UCSD-AML1 (cell line): ENCODE results near the gene DAB2IP.
"Not testable (repeated sequence)": the region's sequence is repeated elsewhere in the genome, so short reads cannot be mapped to it uniquely, and the experiment has no call there.

Source experiments
- DNase-seq: peaks from one replicate; lab custom pipeline; 2025; ENCODE audit not compliant: unreplicated experiment; lab: John Stamatoyannopoulos, UW

Gene DAB2IP

DNA sequence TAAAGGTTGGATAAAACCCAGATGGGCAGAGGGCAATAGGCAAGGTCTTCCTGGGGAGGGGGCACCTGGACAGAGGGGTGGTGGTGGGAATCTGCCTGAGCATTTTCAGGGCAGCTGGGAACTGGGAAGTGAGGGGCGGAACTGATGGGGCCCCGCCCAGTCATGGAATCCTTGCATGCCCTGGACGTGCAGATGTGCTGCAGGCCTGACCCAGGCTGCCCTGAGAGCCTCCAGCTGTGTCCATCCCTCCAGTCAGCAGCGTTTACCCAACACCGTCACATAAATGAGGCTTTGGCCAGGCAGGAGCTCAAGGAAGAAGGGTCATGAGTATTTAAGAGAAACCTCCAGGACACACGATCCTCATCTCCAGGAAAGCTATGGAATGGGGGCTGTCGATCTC is 70.3 kb downstream of the DAB2IP start:
- no peak for DNase-seq

DNA sequence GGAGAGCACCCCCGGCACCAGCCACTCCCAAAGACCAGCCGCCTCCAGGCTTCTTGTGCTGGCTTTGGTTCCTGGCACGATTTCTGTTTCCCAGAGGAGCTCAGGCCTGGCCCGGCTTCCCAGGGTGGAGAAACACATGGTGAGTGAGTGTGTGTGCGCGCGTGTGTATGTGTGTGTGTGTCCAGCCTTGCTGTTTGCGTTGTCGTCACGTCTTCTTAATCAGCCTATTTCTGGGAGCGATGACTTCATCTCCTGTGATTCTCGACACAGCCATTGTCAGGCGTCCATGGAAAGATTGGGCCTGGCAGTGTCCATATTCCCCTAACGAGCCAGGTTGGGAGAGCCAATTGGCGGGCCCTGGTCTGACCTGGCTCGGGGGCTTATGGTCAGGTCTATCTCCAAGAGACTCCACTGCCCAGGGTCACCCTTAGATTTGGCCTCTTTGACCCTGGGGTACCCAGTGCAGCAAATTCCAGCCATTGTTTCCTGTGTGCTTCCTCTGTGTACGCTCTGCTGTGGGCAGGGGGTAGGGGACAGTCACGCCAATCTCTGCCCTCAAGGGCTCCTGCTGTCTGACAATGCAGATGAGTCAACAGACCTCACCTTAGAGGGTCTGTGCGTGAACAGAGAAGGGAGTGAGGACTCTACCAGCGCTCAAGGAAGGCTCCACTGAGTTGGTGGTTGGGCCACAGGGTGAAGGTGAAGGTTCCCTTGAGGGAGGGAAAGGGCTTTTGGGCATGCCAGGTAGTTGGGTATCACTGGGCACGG is 73.8 kb downstream of the DAB2IP start:
- no peak for DNase-seq

DNA sequence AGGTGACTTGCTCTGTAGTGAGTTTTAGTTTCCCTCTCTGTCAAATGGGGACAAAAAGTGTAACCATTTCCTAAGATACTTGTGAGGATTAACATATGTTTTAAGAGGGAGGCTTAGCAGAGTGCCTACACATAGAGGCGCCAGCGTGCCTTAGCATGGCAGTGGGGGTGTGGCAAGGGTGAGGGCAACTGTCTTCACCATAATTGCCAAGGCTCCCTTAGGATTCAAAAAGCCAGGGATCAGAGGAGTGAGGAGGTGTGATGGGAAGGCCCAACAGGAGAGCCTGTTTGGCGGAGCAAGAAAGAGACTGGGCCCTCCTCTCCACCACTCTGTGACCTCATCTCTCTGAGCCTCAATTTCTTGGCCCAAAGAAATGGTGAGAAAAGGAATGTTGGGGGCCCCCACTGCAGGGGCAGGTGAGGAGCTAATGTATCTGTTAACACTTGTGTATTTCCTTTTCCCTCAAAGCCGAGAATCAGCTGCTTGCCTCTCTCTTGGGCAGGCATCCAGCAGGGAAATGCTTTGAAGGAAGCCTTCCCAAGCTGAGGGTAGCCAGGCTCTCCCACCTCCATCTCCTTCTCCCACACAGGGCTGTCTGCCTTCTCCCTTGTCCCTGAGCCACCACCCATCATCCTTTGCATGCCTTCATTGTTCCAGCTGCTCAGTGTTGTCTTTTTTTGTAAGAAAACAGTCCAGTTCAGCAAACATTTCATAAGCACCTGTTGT is 76.0 kb downstream of the DAB2IP start:
- no peak for DNase-seq

DNA sequence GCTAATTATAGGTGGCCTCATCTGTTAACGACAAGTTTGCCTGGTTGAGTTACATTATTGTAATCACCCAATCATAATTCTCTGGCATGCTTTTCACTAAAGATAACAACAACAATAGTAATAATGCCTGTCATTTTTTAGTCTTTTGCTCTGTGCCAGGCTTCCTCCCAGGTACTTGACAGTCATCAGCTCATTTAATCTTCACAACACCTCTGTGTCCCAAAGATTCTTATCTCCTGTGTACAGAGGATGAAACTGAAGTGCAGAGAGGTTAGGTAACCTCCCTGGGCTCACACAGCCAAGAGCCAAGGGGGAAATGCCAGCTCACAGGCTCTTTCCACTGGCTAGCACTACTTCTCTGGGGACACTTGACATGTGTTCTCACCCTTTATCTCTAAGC is 77.5 kb downstream of the DAB2IP start:
- DNase-seq, result no peak

DNA sequence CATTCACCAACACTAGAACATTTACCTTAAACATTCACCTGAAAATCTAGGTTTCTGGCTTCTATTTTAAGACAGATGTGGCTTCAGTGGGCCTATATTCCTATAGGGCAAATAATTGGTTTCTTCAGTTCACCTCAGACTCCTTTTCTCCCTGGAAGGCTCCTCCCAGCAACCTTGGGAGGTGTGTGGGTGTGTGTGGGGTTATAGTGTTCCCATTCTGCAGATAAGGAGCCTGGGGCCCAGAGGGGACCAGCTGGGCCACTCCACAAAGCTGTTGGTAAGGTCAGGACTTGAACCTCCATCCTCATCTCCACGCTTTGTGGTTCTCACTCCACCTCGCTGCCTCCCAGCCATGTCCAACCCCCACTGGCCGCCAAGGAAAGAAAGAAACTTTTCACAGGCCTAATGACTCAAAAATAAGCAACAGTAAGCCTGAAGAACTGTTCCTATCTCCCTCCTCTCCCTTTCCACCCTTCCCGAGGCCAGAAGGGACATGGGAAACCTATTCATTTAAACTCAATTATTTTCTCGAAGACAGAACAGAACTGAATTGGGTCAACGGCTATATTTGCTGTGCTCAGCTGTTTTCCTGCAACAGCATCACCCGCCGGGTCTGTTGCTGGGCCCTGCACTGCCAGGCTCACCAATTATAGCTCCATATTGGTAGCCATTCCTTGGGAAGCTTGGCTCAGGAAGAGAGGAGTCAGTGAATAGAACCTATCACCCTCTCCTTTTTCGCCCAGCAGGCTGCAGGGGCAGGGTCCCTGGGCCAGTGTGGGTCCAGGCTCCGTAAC is 78.5 kb downstream of the DAB2IP start:
- no peak for DNase-seq

DNA sequence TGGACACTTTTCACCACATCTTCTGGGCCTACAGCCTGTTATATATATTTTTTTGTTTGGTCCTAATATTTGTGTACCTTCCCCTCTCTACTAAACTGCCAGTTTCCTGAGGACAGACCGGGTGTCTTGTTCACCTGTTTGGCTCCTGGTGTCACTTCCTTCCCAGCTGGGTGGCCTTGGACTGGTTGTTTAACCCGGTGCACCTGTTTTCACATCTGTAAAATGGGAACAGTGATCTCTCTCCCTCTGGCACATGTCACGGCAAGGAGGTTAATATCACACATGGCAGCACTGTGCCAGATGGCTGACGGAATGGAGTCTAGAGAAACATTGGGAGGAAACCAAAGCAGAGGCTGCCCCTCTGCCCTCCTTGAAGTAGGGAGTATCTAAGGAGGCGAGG is 79.7 kb downstream of the DAB2IP start:
- no peak for DNase-seq

DNA sequence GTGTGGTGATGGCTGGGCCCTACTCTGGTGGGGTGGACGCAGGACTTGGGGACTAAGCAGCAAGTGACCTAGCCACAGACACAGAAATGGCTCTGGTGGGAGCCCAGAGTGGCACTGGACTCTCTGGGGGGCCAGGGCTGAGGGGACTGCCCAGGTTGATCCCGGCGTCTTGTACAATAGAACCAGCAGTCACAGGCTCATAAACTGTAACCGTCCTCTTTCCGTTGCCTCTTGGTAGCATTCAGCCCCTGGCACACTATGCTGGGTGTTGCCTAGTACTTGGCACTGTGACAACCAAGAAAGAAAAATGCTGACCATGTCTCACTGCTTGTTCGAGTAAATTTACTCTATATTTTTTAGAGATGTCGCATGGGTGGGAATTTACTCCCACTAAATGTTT is 80.5 kb downstream of the DAB2IP start:
- no peak for DNase-seq

DNA sequence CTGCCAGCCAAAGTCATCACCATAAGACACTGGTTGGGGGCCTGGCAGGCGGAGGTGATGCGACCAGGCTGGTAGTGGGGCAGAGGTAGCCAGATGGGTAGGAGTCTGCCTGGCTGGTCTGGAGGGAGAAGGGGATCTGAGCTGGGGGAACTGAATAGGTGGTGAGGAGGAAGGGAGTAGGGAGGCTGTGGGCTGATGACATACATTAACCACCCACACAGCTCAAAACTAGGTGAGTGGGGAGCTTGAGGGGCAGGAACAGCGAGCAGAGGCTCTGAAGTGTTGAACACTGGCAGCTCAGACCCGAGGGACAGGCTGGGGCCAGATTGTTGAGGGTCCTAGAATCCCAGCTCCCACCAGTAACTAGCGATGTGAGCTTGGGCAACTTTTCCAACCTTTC is 81.0 kb downstream of the DAB2IP start:
- DNase-seq, result no peak

DNA sequence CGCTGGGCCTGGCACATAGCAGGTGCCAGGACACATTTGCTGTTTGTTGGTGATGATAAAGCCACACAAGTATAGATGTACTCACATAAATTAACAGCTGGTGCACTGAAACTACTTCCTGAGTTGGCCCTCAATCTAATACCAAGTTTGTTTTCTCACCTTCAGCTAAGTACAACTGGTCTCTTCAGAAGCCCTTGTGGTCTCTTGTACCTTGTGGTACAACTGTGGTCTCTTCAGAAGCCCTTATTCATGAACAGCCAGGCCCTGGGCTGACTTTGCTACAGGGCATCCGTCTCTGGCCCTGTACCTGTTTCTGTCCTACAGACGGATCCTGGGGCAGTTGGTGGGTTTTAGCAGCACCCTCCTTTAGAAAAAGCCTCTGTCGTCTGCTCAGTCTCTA is 81.5 kb downstream of the DAB2IP start:
- DNase-seq, result no peak

DNA sequence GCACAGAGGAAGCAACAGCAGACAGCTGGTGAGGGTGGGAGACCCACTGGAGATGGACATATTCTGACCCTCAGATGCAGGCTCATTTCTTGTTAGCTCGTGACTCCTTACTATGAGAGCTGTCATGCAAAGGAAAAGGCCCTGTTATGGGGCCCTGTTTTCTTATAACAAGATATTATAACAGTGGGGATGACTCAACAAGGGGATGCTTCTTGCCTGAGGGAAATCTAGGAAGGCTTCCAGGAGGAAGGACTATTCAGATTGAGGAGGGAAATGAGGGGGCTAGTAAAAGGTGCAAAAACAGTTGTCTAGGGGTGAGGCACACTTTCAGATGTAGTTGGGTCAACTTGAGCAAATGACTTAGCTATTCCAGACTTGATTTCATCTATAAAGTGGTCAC is 83.0 kb downstream of the DAB2IP start:
- DNase-seq, result no peak

DNA sequence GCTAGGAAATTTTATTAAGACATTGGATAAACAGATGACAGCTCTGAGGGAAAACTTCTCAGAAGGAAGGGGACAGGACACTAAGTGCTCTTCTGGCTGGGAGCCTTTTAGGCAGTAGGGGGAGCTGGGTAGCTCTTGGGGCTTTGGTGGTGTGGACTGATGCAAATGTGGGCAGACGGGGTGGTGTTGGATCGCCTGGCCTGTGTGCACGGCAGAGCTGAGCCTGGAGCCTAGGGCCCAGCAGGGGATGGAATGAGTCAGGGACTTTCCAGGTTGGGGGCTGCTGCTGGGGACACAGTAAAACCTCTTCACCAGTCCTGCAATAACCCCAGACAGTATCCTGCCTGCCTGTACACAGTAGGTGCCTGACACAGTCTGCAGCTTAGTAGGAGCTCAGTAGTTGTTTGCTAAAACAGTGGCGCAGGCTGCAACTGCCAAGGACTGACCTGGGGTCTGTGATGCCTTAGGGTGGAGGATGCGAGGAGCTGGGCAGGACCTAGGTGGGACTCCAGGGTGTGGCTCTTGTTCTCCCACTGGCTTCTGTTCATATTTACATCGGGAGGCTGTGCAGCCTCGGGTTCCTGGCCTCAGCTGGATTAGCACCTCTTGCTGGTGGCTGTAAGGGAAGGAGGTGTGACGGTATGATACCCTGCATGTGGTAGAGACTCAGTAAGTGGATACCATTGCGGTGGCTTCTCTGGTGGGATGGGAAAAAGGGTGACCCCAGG is 83.8 kb downstream of the DAB2IP start:
- no peak for DNase-seq

DNA sequence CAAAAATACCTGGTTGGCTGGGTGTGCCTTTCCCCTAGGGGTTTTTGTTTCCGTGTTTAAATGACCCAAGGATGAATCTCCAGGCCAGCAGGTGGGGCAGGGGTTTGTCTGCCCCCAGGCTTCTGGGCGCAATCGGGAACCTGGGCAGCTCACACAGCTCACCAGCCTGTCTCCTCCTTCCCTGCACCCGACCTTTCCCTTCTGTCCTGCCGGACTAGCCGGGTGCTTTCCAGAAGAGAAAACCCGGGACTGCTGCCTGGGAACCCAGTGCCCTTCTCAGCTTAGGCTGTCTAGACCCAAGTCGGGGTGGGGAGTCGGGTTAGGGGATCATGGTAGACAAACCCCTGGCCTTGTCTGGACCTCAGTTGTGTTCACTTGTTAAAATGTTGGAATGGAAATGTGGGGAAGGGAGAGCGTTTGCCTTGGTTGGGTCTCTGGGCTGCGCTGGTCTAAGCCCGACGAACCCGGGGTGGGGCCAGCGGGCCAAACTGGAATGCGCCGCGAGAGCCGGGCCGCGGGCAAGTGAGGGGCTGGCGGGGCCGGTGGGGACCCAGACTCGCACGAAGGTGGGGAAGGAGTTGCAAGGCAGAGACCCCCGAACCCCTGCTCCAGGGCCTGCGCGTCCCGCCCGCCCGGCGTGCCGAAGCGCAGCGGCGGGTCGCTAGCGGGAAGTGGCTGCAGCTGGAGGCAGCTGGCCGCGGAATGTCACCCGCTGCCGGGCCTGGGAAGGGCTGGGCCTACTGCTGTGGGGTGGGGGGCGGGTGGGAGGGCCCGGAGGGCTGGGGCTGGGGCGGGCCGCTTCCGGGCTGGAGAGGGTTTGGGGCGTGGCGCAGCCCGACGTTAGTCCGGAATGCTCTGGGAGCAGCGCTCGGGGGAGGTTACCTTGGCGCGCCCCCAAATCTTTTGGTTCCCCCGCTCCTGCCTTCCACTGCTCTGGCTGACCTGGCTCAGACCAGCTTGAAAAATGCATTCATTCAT is 84.6 kb downstream of the DAB2IP start:
- DNase-seq, result no peak

DNA sequence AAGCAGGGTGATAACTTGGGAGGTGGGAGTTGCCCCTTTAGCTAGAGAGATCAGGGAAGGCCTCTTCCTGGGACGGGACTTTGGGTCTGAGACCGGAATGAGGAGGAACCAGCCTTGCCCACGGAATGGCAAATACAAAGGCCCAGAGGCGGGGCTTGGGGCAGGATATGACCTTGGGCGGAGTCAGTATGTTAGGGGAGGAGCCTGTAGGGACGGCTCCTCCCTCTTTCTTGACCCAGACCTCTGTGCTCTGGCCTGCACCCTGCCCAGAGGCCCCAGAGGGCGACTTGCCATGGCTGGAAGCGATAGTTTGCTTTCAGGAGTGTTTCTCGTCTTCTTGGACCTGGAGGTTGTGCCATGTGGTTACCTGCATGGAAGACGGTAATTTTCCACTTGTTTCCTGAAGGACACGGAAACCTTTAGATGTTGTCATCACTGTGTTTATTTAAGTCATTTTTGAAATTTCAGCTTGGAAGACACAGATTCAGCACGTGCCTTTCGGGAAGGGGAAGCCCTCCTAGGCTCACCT is 85.6 kb downstream of the DAB2IP start:
- DNase-seq, result no peak

DNA sequence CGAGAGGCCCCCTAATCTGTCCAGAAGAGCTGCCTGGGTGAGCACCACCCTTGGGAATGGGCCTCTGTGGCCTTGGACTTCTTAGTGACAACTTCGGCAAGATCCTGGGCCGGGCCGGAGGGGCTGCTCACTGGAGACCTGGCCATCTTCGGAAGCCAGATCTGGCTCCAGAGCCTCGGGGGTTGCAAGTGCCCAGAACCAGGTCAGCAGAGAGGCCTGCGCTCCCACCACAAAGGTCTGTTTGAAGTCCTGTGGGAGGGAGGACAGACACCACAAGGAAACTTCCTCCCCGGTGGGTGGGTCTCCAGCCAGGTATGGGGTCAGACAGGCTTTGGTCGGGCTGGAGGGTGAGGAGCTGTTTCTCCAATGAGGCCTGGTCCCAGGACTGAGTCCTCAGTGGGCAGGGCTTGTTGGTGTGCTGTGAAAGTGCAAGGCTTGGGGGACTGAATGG is 86.1 kb downstream of the DAB2IP start:
- DNase-seq, result no peak

DNA sequence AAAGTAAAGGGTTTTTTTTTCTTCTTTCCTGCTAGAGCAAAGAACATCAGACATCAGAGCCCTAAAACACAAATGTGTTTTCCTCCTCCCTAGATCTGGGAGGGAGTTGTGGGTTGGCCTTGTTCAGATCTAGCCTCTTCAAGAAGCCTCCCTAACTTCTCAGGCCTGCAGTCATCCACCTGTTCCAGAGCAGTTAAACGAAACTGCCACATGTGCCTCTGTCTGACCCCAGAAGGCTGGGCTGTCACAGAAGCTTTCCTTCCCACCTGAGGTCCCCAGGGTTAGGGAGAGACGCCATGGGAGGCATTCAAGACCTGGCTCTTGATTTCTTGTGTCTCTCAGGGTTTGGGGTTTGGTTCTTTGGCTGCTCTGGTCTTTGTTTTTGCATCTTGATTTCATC is 87.0 kb downstream of the DAB2IP start:
- DNase-seq, result no peak

DNA sequence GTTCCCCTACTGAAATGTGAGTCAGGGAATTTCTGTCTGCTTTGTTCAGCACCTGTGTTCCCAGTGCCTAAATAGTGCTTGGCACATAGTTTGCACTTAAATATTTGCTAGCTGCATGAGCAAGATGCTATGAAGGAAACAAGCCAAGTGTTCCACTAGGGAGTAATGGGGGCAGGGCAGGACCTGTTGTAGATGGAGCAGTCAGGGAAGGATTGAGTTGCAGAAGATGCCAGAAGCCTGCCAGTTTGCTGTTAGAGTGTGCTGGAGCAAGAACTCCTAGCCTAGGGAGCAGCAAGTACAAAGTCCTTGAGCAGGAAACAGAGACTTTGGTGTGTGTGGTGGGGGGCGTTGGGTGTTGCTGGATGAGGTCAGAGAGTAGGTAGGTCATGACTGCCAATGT is 87.5 kb downstream of the DAB2IP start:
- no peak for DNase-seq

DNA sequence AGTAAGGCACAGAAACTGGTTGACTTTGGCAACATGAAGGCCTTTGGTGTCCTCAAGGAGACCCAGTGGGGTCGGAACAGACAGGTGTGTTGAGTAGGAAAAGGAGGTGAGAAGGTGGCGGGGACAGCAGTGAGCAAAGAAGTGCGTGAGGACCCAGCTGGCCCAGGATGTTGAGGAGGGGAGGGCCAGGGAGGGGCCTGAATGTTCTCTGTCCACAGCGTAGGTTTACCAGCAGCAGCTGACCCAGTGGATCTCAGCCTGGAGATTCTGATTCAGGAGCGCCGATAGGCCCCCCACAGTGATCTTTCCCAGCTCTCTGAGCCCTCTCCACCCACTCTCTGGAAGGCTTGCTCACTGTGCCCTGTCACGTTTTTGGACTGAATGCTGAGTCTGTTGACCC is 88.5 kb downstream of the DAB2IP start:
- DNase-seq, result no peak

DNA sequence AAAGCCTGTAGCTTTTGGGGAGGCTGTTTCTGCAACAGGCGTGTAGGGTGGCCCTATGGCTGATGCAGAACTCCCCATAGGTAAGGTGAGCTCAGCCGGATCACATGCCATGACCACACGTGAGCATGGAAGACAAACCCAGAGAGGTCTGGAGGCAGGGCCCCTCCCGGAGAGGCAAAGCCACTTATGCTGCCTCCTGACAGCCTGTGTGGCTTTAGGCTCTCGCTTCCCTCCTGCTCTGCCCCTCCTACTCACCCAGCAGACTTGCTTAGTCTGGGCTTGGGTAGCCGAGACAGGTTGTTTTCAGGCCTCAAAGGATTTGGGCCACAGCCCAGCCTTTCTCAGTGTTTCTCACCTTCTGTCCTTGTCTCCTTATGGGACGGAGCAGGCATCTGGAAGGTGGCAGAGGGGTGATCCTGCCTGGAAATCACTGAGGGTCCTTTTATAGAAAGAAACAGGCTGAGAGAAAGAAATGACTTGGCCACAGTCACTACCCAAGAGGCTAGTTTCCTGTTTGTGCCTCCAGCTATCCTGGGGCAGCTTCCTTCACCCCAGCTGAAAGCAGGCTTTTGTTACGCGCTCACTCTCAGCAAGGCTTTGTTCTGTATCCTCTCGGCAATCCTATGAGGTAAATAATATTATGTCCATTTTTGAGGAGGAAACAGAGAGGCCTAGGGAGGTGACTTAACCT is 89.9 kb downstream of the DAB2IP start:
- DNase-seq, result no peak

DNA sequence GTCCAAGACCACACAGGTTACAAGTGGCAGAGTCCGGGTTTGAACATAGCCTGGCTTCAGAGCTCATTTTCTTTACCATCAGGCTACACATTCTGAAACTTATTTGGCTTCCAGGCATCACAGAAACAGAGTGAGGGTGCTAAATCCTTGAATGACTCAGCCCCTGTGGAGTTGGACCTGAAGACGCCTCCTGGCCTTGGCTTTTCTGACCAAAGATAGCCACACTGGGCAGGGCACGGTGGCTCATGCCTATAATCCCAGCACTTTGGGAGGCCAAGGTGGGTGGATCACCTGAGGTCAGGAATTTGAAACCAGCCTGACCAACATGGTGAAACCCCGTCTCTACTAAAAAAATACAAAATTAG is 90.5 kb downstream of the DAB2IP start:
- DNase-seq, result not testable (repeated sequence)
